Measurements from ENCODE around the gene GOT1. TPM values are rescaled to one million over a fixed set of nuclear protein-coding genes. Genes with fewer than 3 reads are reported as not detected.

Gene GOT1
- total and polyA plus RNA-seq, 2 donors (not counting 3 experiments of a cell fraction or from before 2014, with no cell fraction given): 14.4 to 36.3 TPM

DNA sequence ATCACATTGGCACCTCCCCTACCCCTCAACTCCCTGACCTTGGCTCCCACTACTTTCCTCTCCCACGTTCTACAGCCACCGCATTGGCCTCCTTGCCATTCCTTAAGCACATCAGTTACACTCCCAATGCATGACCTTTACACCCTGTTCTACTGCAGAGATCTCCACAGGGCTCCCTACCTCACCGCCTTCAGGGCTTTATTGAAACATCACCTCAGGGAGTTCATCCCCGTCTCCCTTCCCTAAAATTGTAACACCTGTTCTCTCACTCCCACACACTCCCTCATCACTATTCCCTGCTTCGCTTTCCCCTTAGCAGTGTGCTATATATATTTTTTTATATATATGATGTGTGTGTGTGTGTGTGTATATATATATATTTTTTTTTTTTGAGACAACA is 82.8 kb downstream of the GOT1 start:
- no peak overlapping the region for H3K27ac ChIP-seq (ENCODE audit: insufficient read depth, low read depth, low read length)
- no peak overlapping the region for H3K4me2 ChIP-seq (ENCODE audit: insufficient read depth, low read length)
- no peak overlapping the region for H2AFZ ChIP-seq (ENCODE audit: low read depth, low read length)
- no peaks in the 10 kb centered on the region for H3K79me2 ChIP-seq (ENCODE audit: control insufficient read depth, insufficient read depth, low read length)
- DNase-seq (ENCODE audit: low read depth, low spot score) (no peak), FAIRE-seq (no peak)
- CTCF ChIA-PET: no interaction called here
- H3K27me3 ChIP-seq (ENCODE audit: control insufficient read depth in 2 of 2, insufficient read depth in 2 of 2, low read length in 2 of 2): peaks cover 0 to 3% of the 10 kb centered on the region in 2 experiments
- no peaks in the 10 kb centered on the region for H4K20me1 ChIP-seq (replicated peaks; ENCODE audit: control insufficient read depth, extremely low read depth, insufficient read depth, low read length)
- no peak for TF ChIP-seq GATA2 (IDR thresholded peaks at IDR 0.05; ENCODE audit: insufficient read depth, insufficient read length, low read depth, low read length)
- TF ChIP-seq, protein P1, sequence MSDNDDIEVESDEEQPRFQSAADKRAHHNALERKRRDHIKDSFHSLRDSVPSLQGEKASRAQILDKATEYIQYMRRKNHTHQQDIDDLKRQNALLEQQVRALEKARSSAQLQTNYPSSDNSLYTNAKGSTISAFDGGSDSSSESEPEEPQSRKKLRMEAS (IDR thresholded peaks at IDR 0.05; ENCODE audit: insufficient read depth, insufficient read length): no peak
- POLR2A ChIA-PET: no interaction called here
- no peaks in the 10 kb centered on the region for H3K9me3 ChIP-seq (replicated peaks; ENCODE audit: control insufficient read depth, insufficient read depth, low read length)
- no peaks in the 10 kb centered on the region for H3K9me1 ChIP-seq (replicated peaks; ENCODE audit: control insufficient read depth, extremely low read depth, insufficient read depth, low read length)
- H3K4me1 ChIP-seq (ENCODE audit: control insufficient read depth, extremely low read depth, insufficient read depth, low read length): no peaks in the 10 kb centered on the region
- BruUV-seq (replicated peaks): no TSS peak
- no peak overlapping the region for H3K9ac ChIP-seq (replicated peaks; ENCODE audit: extremely low read depth, insufficient read depth, low read length)
- dilution Hi-C loops (cut with MboI; ENCODE audit: extremely low pct_ligation_motif_present, low sequenced_read_pairs): no loop called here
- no peak overlapping the region for H3K4me3 ChIP-seq (replicated peaks in 1 of 3; ENCODE audit: insufficient read depth in 1 of 3, low read depth in 1 of 3, low read length in 3 of 3)
- no peaks in the 10 kb centered on the region for H3K36me3 ChIP-seq (ENCODE audit: control insufficient read depth in 2 of 2, extremely low read depth in 1 of 2, insufficient read depth in 2 of 2, low read length in 2 of 2)
- intact Hi-C loops (cut with micrococcal nuclease): no loop called here

Other genes starting within 250 kb of the GOT1 start
- not detected in 2 replicates for gene HPSE2, start 194.8 kb downstream of the GOT1 start, total RNA-seq
- gene HPSE2, start 194.8 kb downstream of the GOT1 start, polyA plus RNA-seq: not detected in 2 replicates
- gene CNNM1, start 101.3 kb downstream of the GOT1 start, total RNA-seq: not detected in 2 replicates
- gene CNNM1, start 101.3 kb downstream of the GOT1 start, polyA plus RNA-seq: not detected in 2 replicates
- not detected in 2 replicates for gene NKX2-3, start 102.3 kb upstream of the GOT1 start, total RNA-seq
- not detected in 2 replicates for gene NKX2-3, start 102.3 kb upstream of the GOT1 start, polyA plus RNA-seq
- gene SLC25A28, start 189.8 kb upstream of the GOT1 start, total RNA-seq: 32.6 and 33.7 TPM in 2 replicates
- 38.8 and 39.6 TPM in 2 replicates for gene SLC25A28, start 189.8 kb upstream of the GOT1 start, polyA plus RNA-seq
- 18.5 and 20.6 TPM in 2 replicates for gene ENTPD7, start 228.9 kb upstream of the GOT1 start, total RNA-seq
- gene ENTPD7, start 228.9 kb upstream of the GOT1 start, polyA plus RNA-seq: 8.8 and 10.1 TPM in 2 replicates

All from endothelial cell of umbilical vein (primary cell).